GM19467 (cell line): ENCODE results near the gene RASGRF1.

Experiments used
- ATAC-seq: cut with Tn5 transposase; IDR thresholded peaks from one replicate; pipeline ENCODE4 v1.9.1; 2021; ENCODE audit warnings: mild to moderate bottlenecking, moderate library complexity; ENCODE audit not compliant: unreplicated experiment

The RASGRF1 gene

GRCh38 chr15:79071901-79072300 is 18.7 kb downstream of the RASGRF1 start:
- ATAC-seq: no peak

- ATAC-seq: no peak
Observed at GRCh38 chr15:79068790-79069189, 21.8 kb downstream of the RASGRF1 start.

GRCh38 chr15:79067969-79068368 is 22.6 kb downstream of the RASGRF1 start:
- ATAC-seq: no peak

DNA sequence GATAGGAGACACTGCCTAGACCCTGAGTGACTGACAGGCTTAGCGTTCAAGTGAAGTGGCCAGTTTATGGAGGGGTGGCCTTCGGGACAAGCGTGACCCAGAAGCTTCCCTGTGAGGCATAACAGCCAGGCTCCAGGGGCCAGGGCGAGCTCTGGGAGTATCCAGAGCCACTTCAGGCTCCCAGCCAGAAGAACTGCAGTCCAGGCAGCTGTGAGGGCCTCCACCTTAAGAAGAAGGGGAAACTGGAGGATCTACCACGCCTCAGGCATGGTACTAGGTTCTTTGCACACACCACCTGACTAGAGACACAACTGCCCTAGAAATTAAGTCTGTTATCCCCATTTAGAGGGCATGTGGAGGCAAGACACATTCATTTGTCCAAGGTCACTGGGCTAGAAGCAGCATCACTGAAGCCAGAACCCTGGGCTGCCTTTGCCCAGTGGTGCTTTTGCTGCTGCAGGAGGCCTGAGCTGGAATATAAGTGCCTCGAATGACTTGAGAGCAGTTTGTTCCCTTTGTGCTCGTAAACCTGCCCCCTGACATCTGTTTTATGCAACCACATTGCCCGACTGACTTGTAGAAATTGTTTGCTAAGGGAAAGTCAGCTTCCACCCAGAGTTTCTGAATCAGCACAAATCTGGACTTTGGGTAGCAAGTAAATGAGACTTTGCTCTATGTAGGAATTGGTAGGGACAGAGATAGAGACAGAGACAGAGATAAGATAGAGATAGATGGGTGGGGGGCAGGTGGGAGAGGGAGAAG is 23.3 kb downstream of the RASGRF1 start:
- ATAC-seq: no peak

- ATAC-seq: no peak
Observed at GRCh38 chr15:79066391-79067071, 24.0 kb downstream of the RASGRF1 start.

GRCh38 chr15:79065706-79066376 is 24.7 kb downstream of the RASGRF1 start:
- no peak for ATAC-seq

- no peak for ATAC-seq
Observed at GRCh38 chr15:79065361-79065705, 25.2 kb downstream of the RASGRF1 start.

DNA sequence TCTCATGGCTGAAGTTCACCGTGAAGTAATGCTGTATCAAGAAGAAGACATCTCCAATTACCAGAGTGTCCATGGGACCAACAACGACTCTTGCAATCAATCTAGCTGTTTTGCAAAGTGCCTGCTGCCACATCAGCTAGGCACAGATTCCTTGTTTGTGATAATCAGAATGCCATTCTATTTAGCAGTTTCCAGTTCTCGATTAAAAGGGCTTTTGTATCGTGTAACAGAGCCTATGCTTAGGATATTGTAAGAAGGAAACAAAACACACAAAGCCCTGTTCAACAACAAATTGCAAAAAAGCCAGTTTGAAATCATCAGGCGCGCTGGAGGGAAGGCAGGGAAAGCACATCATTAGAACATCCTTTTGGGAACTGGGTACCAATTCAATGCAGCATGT is 26.1 kb downstream of the RASGRF1 start:
- no peak for ATAC-seq

DNA sequence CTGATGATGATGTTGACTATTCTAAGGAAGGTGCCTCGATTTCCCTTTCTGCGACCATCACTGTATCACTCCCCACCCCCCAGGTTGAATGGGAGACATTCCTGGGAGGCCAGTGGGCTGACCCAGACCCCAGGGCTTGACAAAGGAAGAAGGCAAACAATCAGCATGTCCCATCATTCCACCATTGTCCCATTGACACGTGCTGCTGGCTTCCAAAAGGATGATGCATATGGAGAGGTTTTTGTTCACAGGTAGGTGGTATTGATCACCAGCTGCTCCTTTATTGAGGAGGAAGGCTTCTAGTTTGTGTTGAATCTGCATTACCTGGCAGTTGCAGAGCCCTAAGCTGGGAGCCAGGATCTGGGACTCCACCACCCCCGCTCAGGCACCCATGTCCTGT is 30.4 kb downstream of the RASGRF1 start:
- ATAC-seq: no peak

GRCh38 chr15:79059081-79059572 is 31.5 kb downstream of the RASGRF1 start:
- no peak for ATAC-seq

DNA sequence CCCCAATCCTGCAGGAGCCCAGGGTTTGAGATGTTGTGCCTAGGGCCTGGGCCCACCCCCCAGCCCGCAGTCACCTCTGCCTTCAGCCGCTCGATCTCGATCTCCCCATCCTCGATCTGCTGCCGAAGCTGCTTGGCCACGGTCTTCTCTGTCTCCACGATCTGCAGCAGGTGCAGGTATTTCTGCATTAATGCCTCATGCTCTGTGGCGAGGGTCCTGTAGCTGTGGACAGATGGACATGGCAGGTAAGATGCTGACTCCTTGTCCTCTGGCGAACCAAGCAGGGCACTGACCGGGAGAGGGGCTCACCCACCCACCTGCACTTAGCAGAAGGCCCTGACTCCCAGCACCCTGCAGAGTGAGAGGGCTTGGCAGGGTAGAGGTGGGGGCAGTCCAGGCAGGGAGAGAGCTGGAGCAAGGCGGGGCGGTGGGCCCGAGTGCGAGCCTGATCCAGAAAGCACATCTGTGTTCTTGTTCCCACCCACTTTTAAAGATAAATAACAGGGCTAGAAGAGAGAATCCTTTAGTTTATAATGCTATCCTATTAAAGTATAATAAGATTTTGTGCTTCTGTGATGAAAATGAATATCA is 32.2 kb downstream of the RASGRF1 start:
- no peak for ATAC-seq

GRCh38 chr15:79057050-79057449 is 33.5 kb downstream of the RASGRF1 start:
- no peak for ATAC-seq

- ATAC-seq: no peak
Observed at GRCh38 chr15:79054350-79054749, 36.2 kb downstream of the RASGRF1 start.

DNA sequence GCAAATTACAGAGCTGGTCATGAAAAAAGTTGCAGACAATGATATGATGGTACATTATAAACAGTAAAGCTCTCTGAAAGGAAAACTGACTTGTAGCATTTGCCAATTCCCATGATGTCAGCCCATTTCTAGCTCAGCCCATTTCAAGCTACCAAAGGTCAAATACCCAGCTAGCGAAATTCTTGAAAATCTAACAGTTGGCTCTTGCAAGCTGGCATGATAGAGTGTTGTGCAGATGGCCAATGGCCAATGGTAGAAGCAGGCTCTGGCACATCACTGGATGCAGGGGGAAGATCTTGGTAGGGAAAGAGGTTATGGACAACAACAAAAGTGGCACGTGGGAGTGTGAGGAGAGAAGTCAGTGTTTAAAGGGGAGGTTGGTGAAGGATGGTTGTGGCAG is 36.7 kb downstream of the RASGRF1 start:
- no peak for ATAC-seq

- no peak for ATAC-seq
Observed at GRCh38 chr15:79051941-79052731, 38.4 kb downstream of the RASGRF1 start.

GRCh38 chr15:79051029-79051428 is 39.6 kb downstream of the RASGRF1 start:
- no peak for ATAC-seq

- ATAC-seq: no peak
Observed at GRCh38 chr15:79050341-79050740, 40.2 kb downstream of the RASGRF1 start.

DNA sequence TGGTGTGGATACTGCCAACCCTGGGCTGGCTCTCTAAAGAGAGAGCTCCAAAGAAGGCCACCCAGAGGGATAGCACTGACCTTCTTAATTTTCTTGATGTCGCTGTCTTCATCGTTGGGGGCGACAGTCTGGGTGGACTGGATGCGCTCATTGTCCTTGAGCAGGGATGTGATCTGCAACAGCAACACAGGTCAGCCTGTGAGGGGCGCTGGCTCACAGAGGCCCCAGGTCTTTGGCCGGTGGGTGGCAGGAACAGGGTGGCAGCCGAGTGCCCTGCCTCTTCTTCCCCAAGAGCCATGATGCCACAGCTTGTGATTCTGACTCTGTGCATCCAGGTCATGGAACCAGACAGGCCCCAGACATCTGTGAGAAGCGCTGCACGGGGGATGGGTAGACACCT is 41.2 kb downstream of the RASGRF1 start:
- ATAC-seq: no peak

DNA sequence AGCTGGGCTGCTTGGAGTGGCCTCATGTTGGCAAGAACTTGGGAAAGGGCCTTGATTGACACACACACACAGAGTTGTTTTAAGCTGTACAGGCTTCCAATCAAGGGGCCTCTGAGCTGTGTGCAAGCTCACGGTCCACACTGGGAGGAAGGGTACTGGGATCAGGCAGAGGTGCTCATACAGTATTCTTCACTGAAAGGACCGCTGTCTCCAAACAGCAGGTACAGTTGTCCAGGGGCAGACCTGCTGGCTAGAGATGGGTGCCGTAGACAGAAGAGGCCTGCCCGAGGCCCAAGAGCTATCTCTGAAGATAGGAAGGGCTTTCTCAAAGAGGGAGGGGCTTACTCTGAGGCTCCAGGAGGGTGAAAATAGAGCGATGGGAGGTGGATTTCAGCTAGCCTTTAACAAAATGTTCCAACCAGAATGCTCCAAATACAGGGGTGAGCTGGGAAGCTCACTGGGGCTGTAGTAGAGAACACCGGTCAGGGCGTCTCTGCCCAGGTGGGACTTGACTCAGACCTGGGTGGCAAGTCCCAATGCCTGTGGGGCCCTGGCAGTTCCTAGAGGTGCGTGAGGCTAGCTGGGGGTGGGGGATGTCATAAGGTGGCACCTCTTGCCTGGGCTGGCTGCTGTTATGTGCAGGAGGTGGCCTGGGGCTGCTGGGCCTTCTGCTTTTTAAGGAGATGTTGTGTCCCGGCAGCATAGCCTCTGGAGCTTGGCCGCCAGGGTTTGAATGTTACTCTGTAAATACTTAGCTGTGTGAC is 42.7 kb downstream of the RASGRF1 start:
- no peak for ATAC-seq
